ENCODE data around the gene OSM.
A peak's percentile ranks its signal among the peaks of the same experiment; 100 is the strongest.

The OSM gene

GRCh38 chr22:30260682-30261081 is 6.0 kb downstream of the OSM start:
- WGBS (ENCODE audit: insufficient coverage) = 100% methylated on average over 6 of the region's 8 CpGs
- Histone ChIP-seq H3K27ac (ENCODE audit: insufficient read depth in 1 of 2, low read depth in 1 of 2, low read length in 2 of 2, poor library complexity in 1 of 2, severe bottlenecking in 2 of 2) (no peak overlapping the region), H3K36me3 (ENCODE audit: control insufficient read depth in 4 of 4, insufficient read depth in 4 of 4, low read length in 3 of 4) (peaks cover 0 to 28% (median 3%) of the 10 kb centered on the region in 4 experiments), H3K4me1 (ENCODE audit: control extremely low read depth in 1 of 4, control insufficient read depth in 4 of 4, insufficient read depth in 4 of 4, low read length in 3 of 4) (peaks cover 6 to 86% (median 59%) of the 10 kb centered on the region in 4 experiments), H3K9me3 (ENCODE audit: control extremely low read depth in 1 of 5, control insufficient read depth in 4 of 5, insufficient read depth in 2 of 5, low read depth in 1 of 5, low read length in 4 of 5) (no peaks in the 10 kb centered on the region), H3K27me3 (replicated peaks in 2 of 5; ENCODE audit: control insufficient read depth in 4 of 5, insufficient read depth in 5 of 5, low read length in 4 of 5) (no peaks in the 10 kb centered on the region), H3K4me3 (ENCODE audit: control insufficient read depth in 1 of 7, extremely low read depth in 1 of 7, insufficient read depth in 4 of 7, low read depth in 2 of 7, low read length in 6 of 7) (no peak overlapping the region)
- POLR2A ChIA-PET = no interaction called here
- CTCF ChIA-PET = interaction anchor here (0.7 to 1.7 kb wide), 7 partner anchors 10 to 148 kb away, joined by 3 to 5 read pairs (median 3); no protein-coding TSS in a partner anchor
- DNase-seq = no peak

DNA sequence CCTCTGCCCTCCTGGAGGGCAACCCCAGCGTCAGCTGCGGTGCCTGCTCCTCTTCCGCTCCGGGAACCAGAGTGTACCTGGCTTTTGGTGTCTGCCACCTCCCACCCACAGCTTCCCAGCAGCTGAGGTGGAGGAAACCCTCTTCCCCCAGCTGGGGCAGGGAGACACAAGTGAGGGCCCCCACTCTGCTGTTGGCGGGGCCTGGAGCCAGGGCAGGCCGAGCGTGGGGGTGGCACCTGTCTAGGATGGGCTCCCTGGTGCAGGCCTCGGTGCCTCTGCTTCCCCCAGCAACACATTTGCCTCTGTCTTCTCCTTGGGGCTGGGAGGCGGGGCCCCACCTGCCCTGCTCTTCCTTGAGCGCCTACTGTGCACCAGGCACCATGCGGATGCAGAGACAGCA is 6.4 kb downstream of the OSM start:
- Histone ChIP-seq H3K27ac (ENCODE audit: insufficient read depth in 1 of 2, low read depth in 1 of 2, low read length in 2 of 2, poor library complexity in 1 of 2, severe bottlenecking in 2 of 2) (no peak overlapping the region), H3K36me3 (ENCODE audit: control insufficient read depth in 4 of 4, insufficient read depth in 4 of 4, low read length in 3 of 4) (peaks cover 0 to 28% (median 3%) of the 10 kb centered on the region in 4 experiments)
- POLR2A ChIA-PET = no interaction called here

DNA sequence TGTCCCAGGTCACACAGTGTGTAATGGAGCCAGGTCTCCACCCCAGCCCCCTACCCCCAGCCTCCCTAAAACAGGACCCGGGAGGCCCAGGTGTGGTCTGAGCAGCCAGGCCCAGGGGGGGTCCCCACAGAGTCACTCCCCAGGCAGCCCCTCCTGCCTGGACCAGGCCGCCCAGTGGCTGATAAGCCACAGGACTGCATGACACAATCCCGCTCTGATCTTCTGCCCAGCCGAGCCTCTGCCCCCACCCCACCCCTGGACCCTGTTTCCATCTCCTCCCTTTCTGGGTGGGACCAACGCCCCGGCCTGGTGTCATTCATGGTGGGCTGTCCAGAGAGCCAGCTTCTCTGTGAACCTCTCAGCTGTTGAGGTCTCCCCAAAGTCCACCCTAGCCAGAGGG is 12.3 kb downstream of the OSM start:
- Histone ChIP-seq H3K4me1 (ENCODE audit: control extremely low read depth in 1 of 4, control insufficient read depth in 4 of 4, insufficient read depth in 4 of 4, low read length in 3 of 4) (peaks cover 0 to 57% (median 32%) of the 10 kb centered on the region in 4 experiments), H3K36me3 (ENCODE audit: control insufficient read depth in 4 of 4, insufficient read depth in 4 of 4, low read length in 3 of 4) (no peaks in the 10 kb centered on the region), H3K9me3 (ENCODE audit: control extremely low read depth in 1 of 5, control insufficient read depth in 4 of 5, insufficient read depth in 2 of 5, low read depth in 1 of 5, low read length in 4 of 5) (no peaks in the 10 kb centered on the region), H3K27me3 (replicated peaks in 2 of 5; ENCODE audit: control insufficient read depth in 4 of 5, insufficient read depth in 5 of 5, low read length in 4 of 5) (no peaks in the 10 kb centered on the region), H3K4me3 (ENCODE audit: control insufficient read depth in 1 of 7, extremely low read depth in 1 of 7, insufficient read depth in 4 of 7, low read depth in 2 of 7, low read length in 6 of 7) (no peak overlapping the region), H3K27ac (ENCODE audit: insufficient read depth in 1 of 2, low read depth in 1 of 2, low read length in 2 of 2, poor library complexity in 1 of 2, severe bottlenecking in 2 of 2) (no peak overlapping the region)
- ChIA-PET CTCF (interaction anchor here (0.7 to 2.4 kb wide), 6 partner anchors 27 to 168 kb away, joined by 3 to 8 read pairs (median 3); no protein-coding TSS in a partner anchor), POLR2A (interaction anchor here (0.6 kb wide), 1 partner anchor 153 kb away, joined by 6 read pairs; no protein-coding TSS in a partner anchor)
- 88% methylated on average over 5 of the region's 6 CpGs for WGBS (ENCODE audit: insufficient coverage)
- DNase-seq = no peak

More for the DNA sequence above, 6.4 kb downstream of the OSM start:
- Histone ChIP-seq H3K4me1 (ENCODE audit: control extremely low read depth in 1 of 4, control insufficient read depth in 4 of 4, insufficient read depth in 4 of 4, low read length in 3 of 4) (peaks cover 4 to 82% (median 56%) of the 10 kb centered on the region in 4 experiments), H3K4me3 (ENCODE audit: control insufficient read depth in 1 of 7, extremely low read depth in 1 of 7, insufficient read depth in 4 of 7, low read depth in 2 of 7, low read length in 6 of 7) (no peak overlapping the region), H3K27me3 (replicated peaks in 2 of 5; ENCODE audit: control insufficient read depth in 4 of 5, insufficient read depth in 5 of 5, low read length in 4 of 5) (no peaks in the 10 kb centered on the region), H3K9me3 (ENCODE audit: control extremely low read depth in 1 of 5, control insufficient read depth in 4 of 5, insufficient read depth in 2 of 5, low read depth in 1 of 5, low read length in 4 of 5) (no peaks in the 10 kb centered on the region)
- DNase-seq = no peak
- CTCF ChIA-PET = interaction anchor here (1.0 to 1.7 kb wide), 5 partner anchors 14 to 148 kb away, joined by 3 to 4 read pairs (median 3); no protein-coding TSS in a partner anchor
- 90% methylated on average over 8 of the region's 11 CpGs for WGBS (ENCODE audit: insufficient coverage)

- WGBS (ENCODE audit: insufficient coverage) = 51% methylated on average over 16 of the region's 22 CpGs
- CTCF ChIA-PET = interaction anchor here (0.6 to 1.2 kb wide), 4 partner anchors 11 to 617 kb away, joined by 3 read pairs; partner anchors contain the start of gene RNF215
- Histone ChIP-seq H3K4me3 (ENCODE audit: control insufficient read depth in 1 of 7, extremely low read depth in 1 of 7, insufficient read depth in 4 of 7, low read depth in 2 of 7, low read length in 6 of 7) (peak overlapping the region in 1 of 7 experiments; percentile 4), H3K9me3 (ENCODE audit: control extremely low read depth in 1 of 5, control insufficient read depth in 4 of 5, insufficient read depth in 2 of 5, low read depth in 1 of 5, low read length in 4 of 5) (no peaks in the 10 kb centered on the region), H3K27me3 (replicated peaks in 2 of 5; ENCODE audit: control insufficient read depth in 4 of 5, insufficient read depth in 5 of 5, low read length in 4 of 5) (peaks cover 0 to 3% (median 0%) of the 10 kb centered on the region in 5 experiments), H3K36me3 (ENCODE audit: control insufficient read depth in 4 of 4, insufficient read depth in 4 of 4, low read length in 3 of 4) (no peaks in the 10 kb centered on the region), H3K27ac (ENCODE audit: insufficient read depth in 1 of 2, low read depth in 1 of 2, low read length in 2 of 2, poor library complexity in 1 of 2, severe bottlenecking in 2 of 2) (no peak overlapping the region), H3K4me1 (ENCODE audit: control extremely low read depth in 1 of 4, control insufficient read depth in 4 of 4, insufficient read depth in 4 of 4, low read length in 3 of 4) (peaks cover under 1 to 58% (median 33%) of the 10 kb centered on the region in 4 experiments)
- peak in 2 of 3 donors; percentile 61 to 70 for DNase-seq
- POLR2A ChIA-PET = no interaction called here
These were observed 13.3 kb downstream of the OSM start for GRCh38 chr22:30253205-30253852.

GRCh38 chr22:30252411-30253204 is 14.0 kb downstream of the OSM start:
- ChIA-PET POLR2A (no interaction called here), CTCF (interaction anchor here (0.6 to 1.2 kb wide), 3 partner anchors 11 to 616 kb away, joined by 3 read pairs; partner anchors contain the start of gene RNF215)
- no peak overlapping the region for H3K27ac ChIP-seq (ENCODE audit: insufficient read depth in 1 of 2, low read depth in 1 of 2, low read length in 2 of 2, poor library complexity in 1 of 2, severe bottlenecking in 2 of 2)

DNA sequence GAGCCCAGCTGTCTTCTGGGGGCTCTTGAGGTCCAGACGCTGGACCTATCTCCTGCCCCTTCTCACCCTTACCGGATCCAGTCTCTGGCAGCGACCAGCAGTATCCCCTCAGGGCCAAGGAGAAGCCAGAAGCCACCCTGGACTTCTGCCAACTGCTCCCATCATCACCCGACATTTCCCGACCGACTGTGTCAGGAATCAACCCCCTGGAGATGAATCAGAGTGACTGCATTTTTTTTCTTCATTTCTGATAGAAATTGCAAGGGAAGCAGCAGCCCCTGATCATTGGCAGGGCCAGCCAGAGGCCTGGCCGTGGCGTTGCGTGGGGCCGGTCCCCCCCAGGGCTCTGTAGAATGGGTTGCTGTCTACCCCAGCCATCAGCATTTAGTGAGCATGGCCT is 14.9 kb downstream of the OSM start:
- H3K27me3 ChIP-seq (replicated peaks in 2 of 5; ENCODE audit: control insufficient read depth in 4 of 5, insufficient read depth in 5 of 5, low read length in 4 of 5) = peaks cover 0 to 17% (median 0%) of the 10 kb centered on the region in 5 experiments
- ChIA-PET POLR2A (no interaction called here), CTCF (interaction anchor here (3.3 kb wide), 1 partner anchor 144 kb away, joined by 20 read pairs; no protein-coding TSS in a partner anchor)
- H3K27ac ChIP-seq (ENCODE audit: insufficient read depth in 1 of 2, low read depth in 1 of 2, low read length in 2 of 2, poor library complexity in 1 of 2, severe bottlenecking in 2 of 2) = no peak overlapping the region
- no peak for DNase-seq
- no peaks in the 10 kb centered on the region for H3K36me3 ChIP-seq (ENCODE audit: control insufficient read depth in 4 of 4, insufficient read depth in 4 of 4, low read length in 3 of 4)
- no peaks in the 10 kb centered on the region for H3K9me3 ChIP-seq (ENCODE audit: control extremely low read depth in 1 of 5, control insufficient read depth in 4 of 5, insufficient read depth in 2 of 5, low read depth in 1 of 5, low read length in 4 of 5)
- H3K4me3 ChIP-seq (ENCODE audit: control insufficient read depth in 1 of 7, extremely low read depth in 1 of 7, insufficient read depth in 4 of 7, low read depth in 2 of 7, low read length in 6 of 7) = no peak overlapping the region
- H3K4me1 ChIP-seq (ENCODE audit: control extremely low read depth in 1 of 4, control insufficient read depth in 4 of 4, insufficient read depth in 4 of 4, low read length in 3 of 4) = peaks cover 1 to 63% (median 45%) of the 10 kb centered on the region in 4 experiments
- 97% methylated on average over 7 of the region's 10 CpGs for WGBS (ENCODE audit: insufficient coverage)

More at GRCh38 chr22:30252411-30253204, 14.0 kb downstream of the OSM start:
- no peak overlapping the region for H3K4me3 ChIP-seq (ENCODE audit: control insufficient read depth in 1 of 7, extremely low read depth in 1 of 7, insufficient read depth in 4 of 7, low read depth in 2 of 7, low read length in 6 of 7)
- H3K27me3 ChIP-seq (replicated peaks in 2 of 5; ENCODE audit: control insufficient read depth in 4 of 5, insufficient read depth in 5 of 5, low read length in 4 of 5) = peaks cover 0 to 9% (median 0%) of the 10 kb centered on the region in 5 experiments
- no peak for DNase-seq
- peaks cover 1 to 59% (median 36%) of the 10 kb centered on the region in 4 experiments for H3K4me1 ChIP-seq (ENCODE audit: control extremely low read depth in 1 of 4, control insufficient read depth in 4 of 4, insufficient read depth in 4 of 4, low read length in 3 of 4)
- no peaks in the 10 kb centered on the region for H3K9me3 ChIP-seq (ENCODE audit: control extremely low read depth in 1 of 5, control insufficient read depth in 4 of 5, insufficient read depth in 2 of 5, low read depth in 1 of 5, low read length in 4 of 5)
- WGBS (ENCODE audit: insufficient coverage) = 84% methylated on average over 20 of the region's 22 CpGs
- H3K36me3 ChIP-seq (ENCODE audit: control insufficient read depth in 4 of 4, insufficient read depth in 4 of 4, low read length in 3 of 4) = no peaks in the 10 kb centered on the region

Measured in common myeloid progenitor, CD34-positive (primary cell).